Psoas muscle (tissue), 8 donors: Measurements from ENCODE around the gene TECPR1. TPM values are rescaled to one million over a fixed set of nuclear protein-coding genes. Genes with fewer than 3 reads are reported as not detected.

Experiments
- ATAC-seq, 4 donors: fragments of 200-7000 bp; cut with Tn5 transposase; one replicate each; pipeline ENCODE4 v1.9.1; 2020; ENCODE audit warnings: moderate library complexity in 3 of 4, mild to moderate bottlenecking in 2 of 4
- DNase-seq, 2 donors: peaks; one replicate each; pipeline ENCODE4 v3.0.0-alpha.2; 2020
- H3K27ac ChIP-seq: fragments of 200-600 bp; one replicate; pipeline ENCODE4 v1.8.0; 2022
- H3K27me3 ChIP-seq, 3 donors: fragments of 200-600 bp in 1 of 3; one replicate each; pipeline versions ENCODE4 v1.6.1 to v1.8.0; 2013 to 2022; ENCODE audit warnings: low read length in 2 of 3, mild to moderate bottlenecking in 2 of 3, moderate library complexity in 1 of 3; ENCODE audit not compliant: insufficient read depth in 3 of 3
- H3K36me3 ChIP-seq, 2 donors: fragments of 200-600 bp in 1 of 2; one replicate each; pipeline versions ENCODE4 v1.6.1 to v1.8.0; 2013 to 2022; ENCODE audit warnings: low read depth in 1 of 2, mild to moderate bottlenecking in 1 of 2, moderate library complexity in 1 of 2; ENCODE audit not compliant: insufficient read depth in 1 of 2
- H3K4me1 ChIP-seq: fragments of 200-600 bp; one replicate; pipeline ENCODE4 v1.8.0; 2022
- H3K4me3 ChIP-seq: fragments of 200-600 bp; one replicate; pipeline ENCODE4 v1.8.0; 2022; ENCODE audit warnings: mild to moderate bottlenecking
- H3K9me3 ChIP-seq: fragments of 200-600 bp; one replicate; pipeline ENCODE4 v1.8.0; 2022
- CTCF ChIP-seq: fragments of 200-600 bp; IDR thresholded peaks from one replicate; pipeline ENCODE4 v1.8.0; 2022; ENCODE audit warnings: antibody characterized with exemption
- WGBS, 3 donors: extraction: QIAGEN DNeasy Blood & Tissue Kit; methylation state at CpG; one replicate each; pipeline versions ENCODE4 v1.1.6 to v1.1.7; 2013; 5-methylcytosine and 5-hydroxymethylcytosine counted together
- intact Hi-C, 2 donors: fragments of 100-400 bp; cut with DNase I; formaldehyde crosslinking; loops; one replicate each; pipeline versions ENCODE4 v1.11.0 to v1.14.2; 2022
- polyA plus RNA-seq, 3 donors: library from polyadenylated mRNA; stranded (reverse); fragments of 200-250 nt; gene quantifications; one replicate each; pipeline ENCODE4 v1.2.3, GENCODE V29; 2013
- total RNA-seq, 4 donors: library from RNA; stranded (reverse); fragmentation: NEBNext Ultra II Directional in 2 of 4; extraction: Animal tissue kit (Norgen Biotek cat#: 25700) in 2 of 4; gene quantifications; one replicate each; pipeline versions ENCODE4 v1.2.1 to v1.2.4, GENCODE V29; 2021 to 2023
- donor health status: healthy with polysubstance abuse.
- donor health status: DM: no; HTN: no; CAD: no; lungs with moderate emphysema.
- donor health status: Bipolar disorder and iron deficiency.
- donor health status: healthy.
- donor health status: DM: yes; HTN: yes; CAD: no.
- donor health status: DM: no; HTN: no; CAD: no.
- donor health status: DM: no; HTN: no; CAD: no.
- donor health status: DM: yes; HTN: yes; CAD: no.

Gene TECPR1
- total and polyA plus RNA-seq, 7 donors: 7.0 to 23.0 (median 14.5) TPM

- DNase-seq (no peak), ATAC-seq (no peak)
- H3K4me3 ChIP-seq: no peak overlapping the region
- no peaks in the 10 kb centered on the region for H3K9me3 ChIP-seq
- H3K36me3 ChIP-seq: no peaks in the 10 kb centered on the region
- no peak overlapping the region for H3K27ac ChIP-seq
- TF ChIP-seq CTCF: no peak
- intact Hi-C loops: no loop called here
- peaks cover 15% of the 10 kb centered on the region for H3K4me1 ChIP-seq
- 44 to 59% (median 58%) methylated on average over 4 of the region's 4 CpGs for WGBS, 3 donors
- no peaks in the 10 kb centered on the region for H3K27me3 ChIP-seq
Observed at GRCh38 chr7:98278936-98279335, 26.9 kb upstream of the TECPR1 start.

GRCh38 chr7:98278408-98278807 is 26.4 kb upstream of the TECPR1 start:
- ATAC-seq (no peak), DNase-seq (no peak)
- Histone ChIP-seq H3K27me3 (no peaks in the 10 kb centered on the region), H3K9me3 (no peaks in the 10 kb centered on the region), H3K4me3 (no peak overlapping the region), H3K4me1 (peaks cover 10% of the 10 kb centered on the region), H3K36me3 (no peaks in the 10 kb centered on the region), H3K27ac (no peak overlapping the region)
- intact Hi-C loops: no loop called here
- no peak for TF ChIP-seq CTCF
- 80 to 86% (median 85%) methylated on average over 5 of the region's 5 CpGs for WGBS, 3 donors

GRCh38 chr7:98276241-98276761 is 24.3 kb upstream of the TECPR1 start:
- WGBS, 3 donors: 64 to 73% (median 73%) methylated on average over 5 of the region's 5 CpGs
- no peak for ATAC-seq
- no peaks in the 10 kb centered on the region for H3K36me3 ChIP-seq
- no peaks in the 10 kb centered on the region for H3K9me3 ChIP-seq
- no peak overlapping the region for H3K27ac ChIP-seq
- intact Hi-C loops: no loop called here
- no peak overlapping the region for H3K4me3 ChIP-seq
- H3K4me1 ChIP-seq: peaks cover 4% of the 10 kb centered on the region
- TF ChIP-seq CTCF: no peak
- no peaks in the 10 kb centered on the region for H3K27me3 ChIP-seq
- DNase-seq: no peak

GRCh38 chr7:98267303-98267702 is 15.3 kb upstream of the TECPR1 start:
- ATAC-seq: no peak
- intact Hi-C loops: no loop called here
- TF ChIP-seq CTCF: no peak
- Histone ChIP-seq H3K4me3 (no peak overlapping the region), H3K27me3 (no peaks in the 10 kb centered on the region), H3K4me1 (no peaks in the 10 kb centered on the region), H3K9me3 (no peaks in the 10 kb centered on the region), H3K36me3 (peaks cover 0 to 4% of the 10 kb centered on the region in 2 donors), H3K27ac (no peak overlapping the region)
- WGBS, 3 donors: 81 to 85% (median 82%) methylated on average over 3 of the region's 3 CpGs
- DNase-seq: no peak

GRCh38 chr7:98266840-98267239 is 14.8 kb upstream of the TECPR1 start:
- Histone ChIP-seq H3K27me3 (no peaks in the 10 kb centered on the region), H3K4me3 (no peak overlapping the region), H3K4me1 (no peaks in the 10 kb centered on the region), H3K36me3 (peaks cover 0 to 5% of the 10 kb centered on the region in 2 donors), H3K9me3 (no peaks in the 10 kb centered on the region), H3K27ac (no peak overlapping the region)
- intact Hi-C loops: no loop called here
- peak in 3 of 4 donors; percentile 55 to 67 (median 63) for ATAC-seq
- WGBS, 3 donors: 67 to 97% (median 93%) methylated on average over 2 of the region's 2 CpGs
- peak; percentile 20 for TF ChIP-seq CTCF
- no peak for DNase-seq
